NK-92 (cell line): Measurements from ENCODE around the gene AHCYL1.
"Not testable (repeated sequence)": the region's sequence is repeated elsewhere in the genome, so short reads cannot be mapped to it uniquely, and the experiment has no call there.

ENCODE experiments used
- DNase-seq: peaks from one replicate; lab custom pipeline; 2025; ENCODE audit not compliant: unreplicated experiment; lab: John Stamatoyannopoulos, UW

AHCYL1 gene

DNA sequence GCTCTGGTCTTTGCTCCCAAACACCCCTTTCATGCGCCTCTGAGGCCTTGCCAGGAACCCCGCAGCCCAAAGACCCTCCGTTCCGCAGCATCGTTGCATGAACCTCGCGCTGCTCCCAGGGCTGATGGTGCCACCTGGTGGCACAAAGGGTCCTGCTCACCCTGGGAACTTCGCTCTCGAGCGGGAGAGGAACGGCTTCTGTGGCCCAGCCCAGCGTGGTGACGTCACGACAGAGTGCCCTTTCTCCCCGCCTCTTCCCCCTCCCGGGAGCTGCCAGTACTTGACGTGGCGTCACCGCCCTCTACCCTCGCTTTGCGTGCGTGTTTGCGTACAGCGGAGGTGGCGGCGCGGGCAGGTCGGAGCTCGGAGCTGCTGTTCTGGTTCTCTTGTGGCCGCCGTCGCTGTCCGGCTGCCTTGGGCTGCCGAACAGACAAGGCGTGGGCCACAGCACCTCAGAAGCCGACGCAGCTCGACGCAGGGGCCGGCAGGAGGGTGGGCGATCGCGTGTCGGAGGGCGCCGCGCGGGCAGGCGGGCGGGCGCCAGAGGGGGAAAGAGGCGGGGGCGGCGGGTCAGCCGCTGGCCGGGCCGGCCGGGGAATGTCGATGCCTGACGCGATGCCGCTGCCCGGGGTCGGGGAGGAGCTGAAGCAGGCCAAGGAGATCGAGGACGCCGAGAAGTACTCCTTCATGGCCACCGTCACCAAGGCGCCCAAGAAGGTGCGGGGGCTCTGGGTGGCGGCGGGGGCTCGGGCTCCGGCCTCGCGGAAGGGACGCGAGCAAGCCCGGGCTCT, at the start of gene AHCYL1:
Gene AHCYL1 (plus strand): TSS at position 310 of the 791 bp plus-strand sequence. CDS start 288 bp downstream, at position 598.
- peak; percentile 97 for DNase-seq

DNA sequence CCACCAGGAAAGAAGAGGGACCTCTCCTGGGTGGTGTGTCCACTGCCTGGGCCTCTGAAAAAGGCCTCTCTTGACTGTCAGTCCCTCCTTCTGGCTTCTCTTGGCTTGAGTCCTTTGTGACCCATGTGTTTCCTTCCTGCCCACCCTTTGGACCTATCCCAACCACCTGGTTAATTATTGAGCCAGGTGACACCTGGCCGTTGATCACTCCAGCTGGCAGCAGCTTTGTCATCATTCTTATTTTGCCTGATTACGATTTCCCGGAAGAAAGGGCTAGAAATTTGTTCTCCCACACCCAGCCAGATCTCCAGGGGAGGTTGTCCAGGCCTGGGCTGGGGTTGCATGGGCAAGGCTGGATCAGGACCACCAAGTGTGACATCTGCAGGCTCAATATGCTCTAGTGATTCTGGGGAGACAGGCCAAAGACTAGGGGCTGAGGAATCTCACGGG, 49.1 kb upstream of the AHCYL1 start:
- no peak for DNase-seq

DNA sequence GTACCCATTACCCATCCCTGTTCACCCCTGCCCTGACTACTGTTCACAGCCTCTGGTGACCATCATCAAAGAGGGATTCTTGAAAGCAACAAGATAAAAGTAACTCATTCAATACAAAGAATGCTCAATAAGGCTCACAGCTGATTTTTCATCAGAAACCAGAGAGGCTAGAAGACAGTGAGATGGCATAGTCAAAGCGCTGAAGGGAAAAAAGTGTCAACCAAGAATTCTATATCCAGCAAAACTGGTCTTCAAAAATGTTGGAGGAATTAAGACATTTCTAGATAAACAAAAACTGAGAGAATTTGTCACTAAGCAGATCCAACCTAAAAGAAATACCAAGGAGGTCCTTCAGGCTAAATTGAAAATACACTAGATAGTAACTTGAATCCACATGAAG, 46.8 kb upstream of the AHCYL1 start:
- no peak for DNase-seq

DNA sequence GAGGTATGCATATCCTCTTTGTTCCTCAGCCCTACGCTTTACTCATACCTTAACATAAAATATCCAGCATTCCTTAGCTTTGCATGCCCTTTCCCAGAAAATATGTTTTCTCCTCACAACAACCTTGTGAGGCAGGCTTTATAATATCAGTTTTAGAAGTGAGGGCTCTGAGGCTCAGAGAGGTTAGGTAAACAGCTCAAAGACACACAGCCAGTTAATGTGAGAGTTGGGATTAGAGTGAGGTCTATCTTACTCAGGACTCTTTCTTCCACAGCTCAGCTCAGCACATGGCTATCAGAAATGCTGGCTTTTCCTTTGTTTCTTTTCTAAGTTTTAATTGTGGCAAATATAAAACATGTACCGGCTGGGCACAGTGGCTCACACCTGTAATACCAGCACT, 46.0 kb upstream of the AHCYL1 start:
- no peak for DNase-seq

DNA sequence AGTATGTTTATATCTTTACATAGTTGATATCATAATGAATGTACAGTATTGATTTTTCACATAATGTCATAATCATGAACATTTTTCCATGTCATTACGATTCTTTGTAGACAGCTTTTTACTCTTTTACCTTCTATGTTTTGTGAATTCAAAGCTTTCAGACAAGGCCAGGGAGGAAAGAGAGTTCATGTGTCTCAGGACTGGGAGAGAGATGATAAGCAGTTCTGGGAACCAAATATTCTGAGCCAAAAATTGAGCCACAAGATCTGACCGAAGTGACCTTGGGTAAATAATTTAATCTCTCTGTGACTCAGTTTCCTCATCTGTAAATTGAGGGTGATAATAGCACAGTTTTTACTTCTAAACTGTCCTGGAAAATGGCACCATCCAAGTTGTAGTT, 42.1 kb upstream of the AHCYL1 start:
- no peak for DNase-seq

DNA sequence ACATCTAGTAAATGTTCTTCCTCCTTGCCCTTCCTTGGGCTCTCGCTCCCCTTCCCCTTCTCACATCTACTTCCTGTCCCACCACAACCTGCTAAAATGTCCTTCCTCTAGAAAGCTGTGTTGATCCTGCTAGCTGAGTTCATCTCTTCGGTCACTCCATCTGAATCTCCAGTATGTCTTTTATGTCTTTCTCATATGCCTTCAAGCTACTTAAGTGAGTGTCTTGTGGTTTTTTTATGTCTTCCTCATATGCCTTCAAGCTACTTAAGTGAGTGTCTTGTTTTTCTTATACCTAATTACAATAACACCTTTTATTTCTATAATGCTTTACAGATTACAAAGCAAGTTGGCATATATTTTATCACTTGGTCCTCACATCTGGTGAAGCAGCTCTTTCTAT, 40.0 kb upstream of the AHCYL1 start:
- no peak for DNase-seq

DNA sequence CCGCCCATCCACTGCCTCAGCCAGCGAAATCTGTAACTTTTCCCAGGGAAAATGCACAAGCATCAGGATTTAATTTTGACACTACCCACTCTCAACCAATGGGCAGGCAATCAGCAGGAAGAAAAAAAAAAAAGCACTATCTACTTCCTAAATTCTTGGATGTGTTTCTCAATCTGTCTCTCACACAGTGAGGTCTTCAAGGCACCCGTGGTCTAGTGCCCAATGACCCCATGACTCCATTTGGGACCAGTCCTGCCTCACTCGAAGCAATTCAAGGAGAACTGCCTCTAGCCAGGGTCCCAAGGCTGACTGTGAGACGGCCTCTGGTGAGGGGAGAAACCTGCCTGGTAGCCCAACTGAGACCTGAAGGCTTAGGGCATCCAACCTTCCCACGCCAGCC, 38.1 kb upstream of the AHCYL1 start:
- DNase-seq, result no peak

DNA sequence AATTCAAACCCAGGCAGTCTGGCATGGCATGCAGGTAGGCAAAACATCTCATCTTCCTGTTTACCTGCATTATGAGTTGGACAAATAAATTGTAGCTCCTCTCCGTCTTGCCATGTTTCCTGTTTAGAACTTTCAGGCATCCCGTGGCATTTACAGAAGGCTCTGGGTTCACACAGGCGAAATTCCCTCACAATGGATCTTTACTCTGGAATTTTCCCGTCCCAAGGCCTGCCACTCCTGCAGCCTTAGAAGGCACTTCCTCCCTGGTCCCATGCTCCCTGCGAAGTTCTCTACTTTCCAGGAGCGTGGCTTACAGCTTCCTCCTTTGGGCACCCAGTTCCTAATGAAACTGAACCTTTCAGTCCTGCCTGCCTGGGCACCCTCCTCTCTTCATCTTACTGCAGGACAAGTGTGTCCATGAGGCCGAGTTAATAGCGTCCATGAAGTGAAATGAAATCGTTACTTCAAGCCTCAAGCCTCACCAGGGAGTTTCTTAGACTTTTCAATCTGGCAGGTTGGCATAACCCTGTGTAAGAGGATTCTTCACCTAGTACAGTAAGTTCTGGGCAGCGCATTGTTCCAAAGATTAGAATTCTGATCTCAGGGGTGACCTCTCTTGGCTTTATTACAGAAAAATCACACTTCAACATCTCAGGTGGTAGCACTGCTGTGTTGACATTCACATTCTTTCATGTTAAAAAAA, 36.8 kb upstream of the AHCYL1 start:
- DNase-seq, result no peak

DNA sequence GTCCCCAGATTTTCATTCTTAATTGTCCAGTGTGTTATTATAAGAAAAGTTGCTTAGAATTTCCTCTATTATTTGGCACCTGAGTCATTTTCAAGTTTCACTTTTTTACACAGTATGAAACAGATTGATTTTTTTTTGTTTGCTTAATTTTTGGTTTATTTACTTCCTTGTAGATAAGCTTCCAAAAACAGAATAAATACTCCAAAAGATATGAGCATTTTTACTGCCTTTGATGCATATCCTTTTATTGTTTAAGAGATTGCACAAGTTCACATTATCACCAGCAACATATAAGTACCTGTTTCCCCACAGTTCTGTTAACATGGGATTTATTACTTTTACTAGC, 36.3 kb upstream of the AHCYL1 start:
- DNase-seq, result no peak

DNA sequence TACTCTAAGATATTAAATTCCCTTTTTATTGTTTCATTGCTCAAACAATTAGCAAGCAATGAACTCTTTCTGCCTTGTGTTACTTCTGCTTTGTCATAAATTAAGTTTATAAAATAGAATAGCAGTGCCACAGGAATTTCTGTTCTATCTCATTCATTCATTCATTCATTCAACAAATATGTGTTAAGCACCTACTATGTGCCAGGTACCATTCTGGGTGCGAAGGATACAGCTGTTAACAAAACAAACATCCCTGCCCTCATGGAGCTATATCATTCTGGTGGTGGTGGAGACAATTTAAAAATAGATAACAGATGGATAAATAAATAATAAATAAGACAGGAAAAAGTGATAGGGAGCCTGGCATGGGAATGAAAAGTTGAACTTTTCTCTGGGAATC, 34.5 kb upstream of the AHCYL1 start:
- no peak for DNase-seq

DNA sequence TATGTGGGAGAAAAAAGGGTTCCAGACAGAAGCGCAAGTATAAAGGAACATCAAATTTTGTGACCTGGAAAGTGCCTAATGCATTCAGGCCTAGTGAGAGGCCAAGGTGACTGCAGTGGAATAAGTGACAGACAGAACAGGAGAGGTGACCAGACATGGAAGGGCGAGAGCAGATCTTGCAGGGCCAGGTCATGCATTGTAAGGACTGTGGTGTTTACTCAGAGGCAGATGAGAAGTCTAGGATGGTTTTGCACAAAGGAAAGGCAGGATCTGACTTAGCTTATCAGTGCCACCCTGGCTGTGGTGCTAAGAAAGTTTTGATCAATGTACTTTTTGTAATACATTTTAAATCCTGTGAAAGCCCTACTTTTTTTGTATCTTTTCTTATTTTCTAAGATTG, 34.1 kb upstream of the AHCYL1 start:
- no peak for DNase-seq

DNA sequence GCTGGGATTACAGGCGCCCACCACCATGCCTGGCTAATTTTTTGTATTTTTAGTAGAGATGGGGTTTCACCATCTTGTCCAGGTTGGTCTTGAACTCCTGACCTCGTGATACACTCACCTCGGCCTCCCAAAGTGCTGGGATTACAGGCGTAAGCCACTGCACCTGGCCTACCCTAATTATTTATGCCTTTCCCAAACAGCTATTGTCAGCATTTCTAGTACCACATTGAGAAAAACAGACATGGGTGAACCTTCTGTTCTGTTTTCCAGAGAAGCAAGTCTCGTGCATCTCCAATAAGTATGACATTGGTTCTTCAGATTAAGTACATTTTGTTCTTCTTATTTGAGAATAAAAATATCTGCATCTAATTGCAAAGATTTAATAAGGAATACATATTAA, 33.1 kb upstream of the AHCYL1 start:
- not testable (repeated sequence) for DNase-seq

DNA sequence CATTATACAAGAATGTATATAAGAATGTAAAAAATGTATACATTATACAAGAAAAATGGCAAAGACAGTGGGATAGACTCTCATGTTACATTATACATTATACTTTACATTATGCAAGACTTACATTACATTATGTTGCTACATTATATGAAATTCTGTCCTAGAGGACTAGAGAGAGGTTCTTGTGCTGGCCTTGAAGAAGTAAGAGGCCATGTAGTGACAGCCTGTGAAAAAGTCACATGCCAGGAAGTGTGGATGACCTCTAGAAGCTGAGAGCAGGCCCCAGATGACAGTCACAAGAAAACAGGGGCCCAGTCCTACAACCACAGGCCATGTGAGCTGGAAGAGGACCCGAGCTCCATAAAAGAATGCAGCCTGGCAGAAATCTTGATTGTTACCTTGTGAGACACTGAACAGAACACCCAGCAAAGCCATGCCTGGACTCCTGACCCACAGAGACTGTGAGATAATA, 30.5 kb upstream of the AHCYL1 start:
- DNase-seq, result no peak

DNA sequence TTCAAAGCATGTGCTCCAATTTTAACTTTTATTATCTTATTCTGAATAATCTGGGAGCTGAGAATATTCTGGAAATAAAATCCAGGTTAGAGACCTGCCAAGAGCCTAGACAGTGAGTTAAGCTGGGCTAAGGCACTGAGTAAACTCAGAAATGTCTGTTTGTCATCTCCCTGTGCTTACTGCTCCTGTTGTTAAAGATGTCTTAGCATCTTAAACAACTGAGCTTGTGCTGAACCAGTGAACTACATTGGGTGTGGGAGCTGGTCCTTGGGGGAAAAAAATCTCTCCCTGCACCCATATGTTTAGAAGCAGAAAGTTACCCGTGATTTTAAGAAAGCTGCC, 25.0 kb upstream of the AHCYL1 start:
- DNase-seq, result no peak

DNA sequence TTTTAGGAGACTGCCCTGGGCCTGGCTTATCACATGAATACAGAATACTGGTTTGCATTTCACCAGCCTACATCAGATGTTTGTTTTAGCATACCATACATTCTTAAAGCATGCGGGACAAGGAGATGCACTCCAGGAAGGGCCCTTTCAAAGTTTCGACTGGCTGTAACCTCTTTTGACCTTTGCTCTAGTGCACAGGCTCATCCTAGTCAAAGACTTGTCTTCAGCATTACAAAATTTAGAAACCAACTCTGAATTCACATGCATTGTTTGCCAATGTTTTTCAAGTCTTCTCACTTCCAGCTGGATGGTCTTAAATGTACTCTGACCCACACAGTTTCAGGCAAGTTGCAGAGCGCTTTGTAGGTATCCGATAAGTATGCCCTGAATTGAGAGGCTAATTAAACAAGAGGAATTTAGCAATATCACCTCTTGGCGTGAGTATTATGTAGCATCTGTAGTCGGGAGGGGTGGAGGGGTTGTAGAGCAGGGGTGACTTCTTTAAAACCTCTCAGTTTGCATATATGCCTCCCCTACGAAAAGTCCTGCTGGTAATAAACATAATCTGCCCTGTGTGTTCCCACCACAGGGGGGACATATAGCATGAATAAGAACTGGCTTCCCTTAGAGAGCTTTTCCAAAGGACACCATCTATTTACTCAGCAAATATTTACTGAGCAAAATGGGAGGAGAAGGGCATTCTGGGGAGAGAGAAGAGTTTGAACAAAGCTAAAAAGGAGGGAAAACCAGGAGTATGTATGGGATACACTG, 24.4 kb upstream of the AHCYL1 start:
- DNase-seq, result no peak

DNA sequence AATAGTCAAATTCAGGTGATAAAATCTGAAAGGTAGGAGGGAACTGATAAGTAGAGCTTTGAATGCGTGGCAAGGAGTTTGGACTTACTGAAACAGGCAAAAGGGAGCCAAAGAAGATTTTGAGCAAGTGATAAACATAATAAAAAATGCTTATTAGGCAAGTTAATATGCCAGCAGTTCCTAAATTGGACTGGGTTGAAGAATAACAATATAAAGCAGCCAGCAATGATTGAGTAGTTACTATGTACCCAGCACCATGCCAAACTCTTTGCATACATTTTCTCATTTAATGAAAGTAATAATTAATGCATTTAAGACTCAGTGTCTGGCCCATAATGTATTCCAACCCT, 23.8 kb upstream of the AHCYL1 start:
- DNase-seq, result no peak

DNA sequence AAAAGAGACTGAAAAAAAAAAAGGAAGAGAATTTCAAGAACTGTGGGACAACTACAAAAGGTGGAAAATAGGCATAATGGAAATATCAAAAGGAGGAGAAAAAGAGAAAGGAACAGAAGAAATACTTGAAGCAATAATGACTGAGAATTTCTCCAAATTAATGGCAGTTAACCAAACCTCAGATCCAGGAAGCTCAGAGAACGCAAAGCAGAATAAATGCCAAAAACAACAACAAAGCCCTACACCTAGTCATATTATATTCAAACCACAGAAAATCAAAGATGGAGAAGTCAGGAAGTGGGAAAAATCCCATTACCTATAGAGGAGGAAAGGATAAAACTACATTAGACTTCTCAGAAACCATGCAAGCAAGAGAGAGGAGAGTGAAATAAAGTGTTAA, 20.7 kb upstream of the AHCYL1 start:
- no peak for DNase-seq

DNA sequence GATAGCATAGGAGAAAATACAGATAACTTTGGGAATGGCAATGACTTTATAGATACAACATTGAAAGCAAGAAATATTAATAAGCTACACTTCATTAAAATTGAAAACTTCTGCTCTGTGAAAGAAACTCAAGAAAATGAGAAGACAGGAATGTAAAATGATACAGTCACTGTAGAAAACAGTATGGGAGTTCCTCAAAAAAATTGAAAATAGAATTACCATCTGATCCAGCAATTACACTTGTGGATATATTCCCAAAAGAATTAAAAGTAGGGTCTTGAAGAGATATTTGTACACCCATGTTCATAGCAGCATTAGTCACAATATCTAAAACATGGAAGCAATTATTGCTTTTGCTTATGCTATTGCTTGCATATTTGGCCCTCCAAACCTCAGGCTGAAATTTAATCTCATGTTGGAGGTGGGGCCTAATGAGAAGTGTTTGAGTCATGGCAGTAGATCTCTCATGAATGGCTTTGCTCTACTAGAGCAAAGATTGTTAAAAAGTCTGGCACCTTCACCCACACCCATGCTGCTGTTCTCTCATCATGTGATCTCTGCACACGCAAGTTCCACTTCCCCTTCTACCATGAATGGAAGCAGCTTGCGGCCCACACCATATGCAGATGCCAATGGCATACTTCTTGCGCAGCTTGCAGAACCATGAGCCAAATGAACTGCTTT, 15.3 kb upstream of the AHCYL1 start:
- DNase-seq, result no peak

DNA sequence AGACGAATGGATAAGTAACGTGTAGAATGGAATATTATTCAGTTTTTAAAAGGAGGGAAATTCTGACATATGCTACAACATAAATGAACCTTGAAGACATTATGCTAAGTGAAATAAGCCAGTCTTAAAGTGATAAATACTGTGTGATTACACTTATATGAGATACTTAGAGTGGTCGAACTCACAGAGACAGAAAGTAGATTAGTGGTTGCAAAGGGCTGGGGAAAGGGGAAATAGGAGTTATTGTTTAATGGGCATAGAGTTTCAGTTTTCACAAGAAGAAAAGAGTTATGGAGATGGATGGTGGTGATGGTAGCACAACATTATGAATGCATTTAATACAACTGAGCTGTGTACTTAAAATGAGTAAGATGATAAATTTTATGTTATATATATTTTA, 14.7 kb upstream of the AHCYL1 start:
- DNase-seq, result no peak

DNA sequence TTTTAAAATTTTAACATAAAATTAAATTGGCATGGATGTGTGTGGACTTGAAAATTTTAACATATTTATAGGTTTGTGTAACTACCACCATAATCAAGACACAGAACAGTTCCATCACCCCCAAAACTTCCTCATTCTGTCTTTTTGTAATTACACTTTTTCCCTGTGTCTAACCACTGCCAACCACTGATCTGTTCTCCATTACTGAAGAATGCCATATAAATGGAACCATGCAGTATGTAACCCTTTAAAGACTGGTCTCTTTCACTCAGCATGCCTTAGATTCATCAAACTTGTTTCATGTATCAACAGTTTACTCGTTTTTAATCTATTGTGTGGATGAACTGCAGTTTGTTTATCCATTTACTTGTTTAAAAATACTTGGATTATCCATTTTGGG, 13.0 kb upstream of the AHCYL1 start:
- no peak for DNase-seq

DNA sequence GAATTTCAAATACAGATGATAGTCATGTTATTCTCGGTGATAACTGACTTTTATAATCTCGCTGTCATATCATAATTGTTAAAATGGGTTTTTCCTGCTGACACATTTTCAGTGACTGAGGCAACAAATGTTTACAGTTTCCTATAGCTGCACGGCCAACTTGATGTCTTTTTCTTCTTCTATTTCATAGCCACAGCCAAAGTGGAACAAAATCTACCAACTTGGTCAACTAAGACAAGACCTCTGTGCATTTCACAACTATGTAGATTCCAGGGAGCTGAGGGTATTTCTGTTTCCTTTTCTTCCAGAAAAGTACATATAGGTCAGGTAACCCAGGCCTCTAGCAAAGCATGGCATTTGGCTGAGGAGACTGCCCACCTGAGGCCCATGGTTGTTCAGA, 10.4 kb upstream of the AHCYL1 start:
- no peak for DNase-seq
